ENCODE measurements around the gene ARL8A. TPM values are rescaled to one million over a fixed set of nuclear protein-coding genes. Genes with fewer than 3 reads are reported as not detected.

Gene ARL8A
- total RNA-seq, 1 experiment from 2014 or later = 45.6 TPM

Other genes starting within 250 kb of the ARL8A start
- gene LMOD1, start 198.2 kb downstream of the ARL8A start, total RNA-seq (2021; ENCODE audit: unreplicated experiment) = 0.12 TPM
- gene TIMM17A, start 189.2 kb downstream of the ARL8A start, total RNA-seq (2021; ENCODE audit: unreplicated experiment) = 100 TPM
- 85.9 TPM for gene RNPEP, start 162.1 kb downstream of the ARL8A start, total RNA-seq (2021; ENCODE audit: unreplicated experiment)
- gene ELF3, start 134.2 kb downstream of the ARL8A start, total RNA-seq (2021; ENCODE audit: unreplicated experiment) = 200 TPM
- gene GPR37L1, start 21.8 kb downstream of the ARL8A start, total RNA-seq (2021; ENCODE audit: unreplicated experiment) = 0.10 TPM
- 0.76 TPM for gene PTPN7, start 15.9 kb upstream of the ARL8A start, total RNA-seq (2021; ENCODE audit: unreplicated experiment)
- gene LGR6, start 49.1 kb upstream of the ARL8A start, total RNA-seq (2021; ENCODE audit: unreplicated experiment) = 0.20 TPM
- gene UBE2T, start 197.2 kb upstream of the ARL8A start, total RNA-seq (2021; ENCODE audit: unreplicated experiment) = 79.8 TPM
- 14.3 TPM for gene PPP1R12B, start 204.0 kb upstream of the ARL8A start, total RNA-seq (2021; ENCODE audit: unreplicated experiment)